Peyer's patch (tissue), 4 donors: ENCODE measurements around the gene TFDP1. TPM values are rescaled to one million over a fixed set of nuclear protein-coding genes. Genes with fewer than 3 reads are reported as not detected.

Source experiments
- DNase-seq, 3 donors: peaks; one replicate each; pipeline ENCODE4 v3.0.0-alpha.2; 2017 to 2019
- H3K27ac ChIP-seq, 4 donors: fragments of 200-600 bp; sonication (generic); one replicate each; pipeline ENCODE4 v1.5.1; 2016 to 2019
- H3K27me3 ChIP-seq, 2 donors: fragments of 200-600 bp; sonication (generic); one replicate each; pipeline ENCODE4 v1.5.1; 2019
- H3K36me3 ChIP-seq, 3 donors: fragments of 200-600 bp; sonication (generic); one replicate each; pipeline ENCODE4 v1.5.1; 2016 to 2019
- H3K4me1 ChIP-seq, 4 donors: fragments of 200-600 bp; sonication (generic); one replicate each; pipeline ENCODE4 v1.5.1; 2016 to 2019
- H3K4me3 ChIP-seq, 4 donors: fragments of 200-600 bp; sonication (generic); 1 replicate in 3 of 4; 2 replicates in 1 of 4; pipeline ENCODE4 v1.5.1; 2016 to 2019; ENCODE audit warnings: mild to moderate bottlenecking in 1 of 4
- H3K9me3 ChIP-seq, 4 donors: fragments of 200-600 bp; sonication (generic); one replicate each; pipeline ENCODE4 v1.5.1; 2016 to 2019; ENCODE audit warnings: mild to moderate bottlenecking in 1 of 4
- CTCF ChIP-seq, 6 experiments: fragments of 450-650 bp in 4 of 6; fragments of 200-600 bp in 2 of 6; sonication (generic) in 1 of 6; IDR thresholded peaks; one replicate each; pipeline ENCODE4 v1.5.1; 2017 to 2019; ENCODE audit warnings: antibody characterized with exemption in 6 of 6, mild to moderate bottlenecking in 3 of 6, moderate library complexity in 1 of 6
- POLR2A ChIP-seq, 2 donors: fragments of 450-650 bp; IDR thresholded peaks; one replicate each; pipeline ENCODE4 v1.5.1; 2017; ENCODE audit warnings: antibody characterized with exemption in 2 of 2, mild to moderate bottlenecking in 2 of 2, moderate library complexity in 2 of 2
- total RNA-seq, 4 donors: library from RNA; depleted of rRNA; stranded (reverse); fragments of >200 nt; gene quantifications; one replicate each; pipeline ENCODE4 v1.1.0, GENCODE V29; 2016

The TFDP1 gene
- total RNA-seq, 4 donors from 2014 or later, result 37.0 to 75.1 (median 48.0) TPM

- DNase-seq, result peak in 1 of 3 donors; percentile 21
- Histone ChIP-seq H3K9me3 (no peaks in the 10 kb centered on the region), H3K4me3 (no peak overlapping the region), H3K27me3 (no peaks in the 10 kb centered on the region), H3K27ac (no peak overlapping the region), H3K36me3 (no peaks in the 10 kb centered on the region), H3K4me1 (no peaks in the 10 kb centered on the region)
- TF ChIP-seq CTCF (IDR thresholded peaks at IDR 0.05) (no peak), POLR2A (IDR thresholded peaks at IDR 0.05) (no peak)
These were observed 16.9 kb upstream of the TFDP1 start for GRCh38 chr13:113567681-113568080.

GRCh38 chr13:113573065-113573464 lies 11.5 kb upstream of the TFDP1 start:
- Histone ChIP-seq H3K27me3 (no peaks in the 10 kb centered on the region), H3K4me1 (no peaks in the 10 kb centered on the region), H3K27ac (no peak overlapping the region), H3K36me3 (no peaks in the 10 kb centered on the region), H3K4me3 (no peak overlapping the region), H3K9me3 (peaks cover 0 to 6% (median 0%) of the 10 kb centered on the region in 4 donors)
- TF ChIP-seq POLR2A (IDR thresholded peaks at IDR 0.05) (no peak), CTCF (IDR thresholded peaks at IDR 0.05) (no peak)
- DNase-seq, result no peak

DNA sequence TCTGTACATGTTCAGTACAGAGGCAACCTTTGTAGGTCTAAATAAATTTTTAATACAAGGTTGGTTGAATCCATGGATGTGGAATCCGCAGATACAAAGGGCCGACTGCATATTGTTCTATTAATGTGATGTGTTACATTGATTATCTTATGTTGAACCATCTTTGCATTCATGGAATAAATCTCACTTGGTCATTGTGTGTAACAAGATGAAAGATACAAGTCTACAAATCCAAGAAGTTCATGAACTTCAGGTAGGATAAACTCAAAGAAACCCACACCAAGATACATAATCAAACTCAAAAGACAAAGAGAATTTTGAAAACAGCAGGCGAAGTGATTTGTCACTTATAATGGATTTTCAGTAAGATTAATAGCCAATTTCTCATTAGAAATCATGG lies 8.0 kb upstream of the TFDP1 start:
- TF ChIP-seq POLR2A (IDR thresholded peaks at IDR 0.05), result no peak
- TF ChIP-seq CTCF (IDR thresholded peaks at IDR 0.05), result no peak
- H3K27me3 ChIP-seq, result no peaks in the 10 kb centered on the region
- no peaks in the 10 kb centered on the region for H3K4me1 ChIP-seq
- H3K4me3 ChIP-seq, result no peak overlapping the region
- peaks cover 0 to 6% (median 0%) of the 10 kb centered on the region in 4 donors for H3K9me3 ChIP-seq
- no peak for DNase-seq
- no peak overlapping the region for H3K27ac ChIP-seq
- H3K36me3 ChIP-seq, result no peaks in the 10 kb centered on the region

- Histone ChIP-seq H3K4me1 (peaks cover 0 to 6% (median 0%) of the 10 kb centered on the region in 4 donors), H3K4me3 (no peak overlapping the region), H3K9me3 (peaks cover 0 to 6% (median 0%) of the 10 kb centered on the region in 4 donors), H3K27me3 (no peaks in the 10 kb centered on the region), H3K27ac (no peak overlapping the region), H3K36me3 (no peaks in the 10 kb centered on the region)
- no peak for DNase-seq
- TF ChIP-seq CTCF (IDR thresholded peaks at IDR 0.05), result no peak
- TF ChIP-seq POLR2A (IDR thresholded peaks at IDR 0.05), result no peak
These were observed 6.6 kb upstream of the TFDP1 start for GRCh38 chr13:113577881-113578435.

DNA sequence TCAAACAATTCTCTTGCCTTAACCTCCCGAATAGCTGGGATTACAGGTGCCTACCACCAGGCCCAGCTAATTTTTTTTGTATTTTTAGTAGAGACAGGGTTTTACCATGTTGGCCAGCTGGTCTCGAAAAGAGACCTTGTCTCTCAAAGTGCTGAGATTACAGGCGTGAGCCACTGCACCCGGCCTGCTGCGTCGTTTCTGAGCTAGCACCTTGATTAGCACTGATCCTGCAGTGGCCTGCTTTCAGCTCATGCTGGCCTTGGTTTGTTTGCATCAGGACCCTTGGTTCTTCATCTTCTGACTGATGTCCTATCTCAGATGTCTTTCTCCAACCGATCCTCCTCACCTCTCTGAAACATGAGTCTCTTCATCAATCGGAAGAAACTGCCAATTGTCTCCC lies 4.9 kb upstream of the TFDP1 start:
- H3K27ac ChIP-seq, result no peak overlapping the region
- no peak for DNase-seq
- no peak for TF ChIP-seq POLR2A (IDR thresholded peaks at IDR 0.05)
- no peak for TF ChIP-seq CTCF (IDR thresholded peaks at IDR 0.05)
- peaks cover 0 to 6% (median 0%) of the 10 kb centered on the region in 4 donors for H3K9me3 ChIP-seq
- H3K36me3 ChIP-seq, result no peaks in the 10 kb centered on the region
- H3K4me3 ChIP-seq, result no peak overlapping the region
- peaks cover 0 to 6% (median 0%) of the 10 kb centered on the region in 4 donors for H3K4me1 ChIP-seq
- H3K27me3 ChIP-seq, result no peaks in the 10 kb centered on the region

DNA sequence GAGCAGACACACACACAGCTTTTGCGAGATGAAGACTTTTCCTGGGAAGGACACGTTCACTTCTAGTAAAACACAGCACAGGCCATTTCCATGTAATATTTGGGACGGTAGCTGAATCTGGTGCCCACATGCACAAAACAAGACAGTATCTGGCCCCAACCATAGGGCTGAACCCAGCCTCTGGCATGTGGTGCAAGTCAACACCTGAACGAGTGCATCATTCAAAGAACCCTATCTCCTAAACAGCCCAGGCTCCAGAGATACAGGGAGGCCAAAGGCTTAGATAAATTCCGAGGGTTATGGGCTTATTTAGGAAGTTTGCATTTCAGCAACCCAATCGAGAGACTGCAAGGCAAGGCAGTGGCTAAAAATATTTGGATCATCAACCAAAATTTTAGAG lies 2.7 kb upstream of the TFDP1 start:
- no peak for TF ChIP-seq CTCF (IDR thresholded peaks at IDR 0.05)
- no peak for TF ChIP-seq POLR2A (IDR thresholded peaks at IDR 0.05)
- DNase-seq, result peak in 1 of 3 donors; percentile 4
- H3K27me3 ChIP-seq, result no peaks in the 10 kb centered on the region
- peaks cover 0 to 6% (median 0%) of the 10 kb centered on the region in 3 donors for H3K36me3 ChIP-seq
- H3K4me1 ChIP-seq, result peaks cover 0 to 18% (median 2%) of the 10 kb centered on the region in 4 donors
- H3K27ac ChIP-seq, result no peak overlapping the region
- no peaks in the 10 kb centered on the region for H3K9me3 ChIP-seq
- no peak overlapping the region for H3K4me3 ChIP-seq
